ENCODE measurements around the gene C17orf50. TPM values are rescaled to one million over a fixed set of nuclear protein-coding genes. Genes with fewer than 3 reads are reported as not detected.

C17orf50 gene
- total RNA-seq, 1 donor from 2014 or later, result not detected

DNA sequence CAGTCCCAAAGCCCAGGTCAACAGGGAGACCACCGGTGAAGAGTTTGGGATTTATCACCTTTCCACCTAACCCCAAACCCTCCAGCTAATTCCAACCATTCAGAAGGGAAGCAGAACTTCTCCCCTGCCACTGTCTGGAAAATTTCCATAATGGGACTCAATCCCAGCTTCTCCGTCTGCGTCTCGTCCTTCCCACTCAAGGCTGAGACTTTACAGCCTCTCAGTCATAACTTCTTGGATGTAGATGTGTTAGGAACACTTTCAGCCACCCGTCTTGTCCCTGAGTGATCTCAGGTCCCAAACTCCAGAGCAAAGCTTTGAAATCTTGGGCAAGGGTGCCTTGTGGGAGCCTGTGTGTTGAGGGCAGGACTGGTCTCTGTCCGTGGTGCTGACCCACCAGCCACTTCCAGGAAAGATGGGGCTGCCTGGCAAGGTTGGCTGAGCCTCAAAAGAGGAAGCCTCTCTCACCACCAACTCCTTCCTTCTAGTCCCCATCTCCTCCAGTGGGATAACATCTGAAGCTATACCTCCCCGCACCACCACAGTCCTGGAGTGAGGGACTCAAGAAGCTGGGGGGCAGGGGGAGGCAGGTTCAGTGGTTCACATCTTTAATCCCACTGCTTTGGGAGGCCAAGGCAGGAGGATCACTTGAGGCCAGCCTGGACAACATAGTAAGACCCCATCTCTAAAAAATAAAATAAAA lies 16.9 kb upstream of the C17orf50 start:
- H3K9me3 ChIP-seq (replicated peaks), result no peaks in the 10 kb centered on the region
- peaks cover 25% of the 10 kb centered on the region for H3K4me1 ChIP-seq
- DNase-seq, result no peak
- H3K27ac ChIP-seq (replicated peaks), result no peak overlapping the region
- H3K27me3 ChIP-seq (ENCODE audit: low read depth), result peaks cover 85% of the 10 kb centered on the region
- H3K4me3 ChIP-seq, result no peak overlapping the region
- no peaks in the 10 kb centered on the region for H3K36me3 ChIP-seq
- intact Hi-C loops (cut with micrococcal nuclease), result no loop called here
- TF ChIP-seq, protein P1, sequence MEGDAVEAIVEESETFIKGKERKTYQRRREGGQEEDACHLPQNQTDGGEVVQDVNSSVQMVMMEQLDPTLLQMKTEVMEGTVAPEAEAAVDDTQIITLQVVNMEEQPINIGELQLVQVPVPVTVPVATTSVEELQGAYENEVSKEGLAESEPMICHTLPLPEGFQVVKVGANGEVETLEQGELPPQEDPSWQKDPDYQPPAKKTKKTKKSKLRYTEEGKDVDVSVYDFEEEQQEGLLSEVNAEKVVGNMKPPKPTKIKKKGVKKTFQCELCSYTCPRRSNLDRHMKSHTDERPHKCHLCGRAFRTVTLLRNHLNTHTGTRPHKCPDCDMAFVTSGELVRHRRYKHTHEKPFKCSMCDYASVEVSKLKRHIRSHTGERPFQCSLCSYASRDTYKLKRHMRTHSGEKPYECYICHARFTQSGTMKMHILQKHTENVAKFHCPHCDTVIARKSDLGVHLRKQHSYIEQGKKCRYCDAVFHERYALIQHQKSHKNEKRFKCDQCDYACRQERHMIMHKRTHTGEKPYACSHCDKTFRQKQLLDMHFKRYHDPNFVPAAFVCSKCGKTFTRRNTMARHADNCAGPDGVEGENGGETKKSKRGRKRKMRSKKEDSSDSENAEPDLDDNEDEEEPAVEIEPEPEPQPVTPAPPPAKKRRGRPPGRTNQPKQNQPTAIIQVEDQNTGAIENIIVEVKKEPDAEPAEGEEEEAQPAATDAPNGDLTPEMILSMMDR (IDR thresholded peaks at IDR 0.05; ENCODE audit: borderline replicate concordance), result no peak

DNA sequence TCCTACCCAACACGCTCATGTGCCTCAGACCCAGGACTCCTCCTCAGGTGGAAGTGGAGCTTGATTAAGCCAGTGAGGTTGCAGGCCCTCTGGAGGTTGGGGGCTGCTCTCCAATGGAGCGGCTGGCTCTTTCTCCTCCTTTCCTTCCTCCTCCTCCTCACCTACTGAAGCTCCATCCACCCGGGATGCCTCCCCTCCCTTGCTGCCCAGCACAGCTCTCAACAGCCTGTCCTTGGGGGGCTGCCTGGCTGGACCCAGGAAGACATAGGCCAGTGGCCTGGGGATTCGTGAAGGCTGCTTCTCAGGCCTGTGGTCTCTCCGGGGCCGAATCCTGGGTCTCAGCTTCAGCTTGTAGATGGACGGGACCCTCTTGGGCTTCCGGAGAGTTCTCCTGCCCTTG lies 15.9 kb upstream of the C17orf50 start:
- Histone ChIP-seq H3K27me3 (ENCODE audit: low read depth) (peaks cover 95% of the 10 kb centered on the region), H3K9me3 (replicated peaks) (no peaks in the 10 kb centered on the region), H3K4me3 (no peak overlapping the region), H3K4me1 (peaks cover 27% of the 10 kb centered on the region), H3K36me3 (no peaks in the 10 kb centered on the region), H3K27ac (replicated peaks) (no peak overlapping the region)
- TF ChIP-seq, protein P1 (IDR thresholded peaks at IDR 0.05; ENCODE audit: borderline replicate concordance), result no peak
- intact Hi-C loops (cut with micrococcal nuclease), result loop anchor here (5.0 kb wide), 1 partner anchor 133 kb away; no protein-coding TSS in a partner anchor
- DNase-seq, result no peak

DNA sequence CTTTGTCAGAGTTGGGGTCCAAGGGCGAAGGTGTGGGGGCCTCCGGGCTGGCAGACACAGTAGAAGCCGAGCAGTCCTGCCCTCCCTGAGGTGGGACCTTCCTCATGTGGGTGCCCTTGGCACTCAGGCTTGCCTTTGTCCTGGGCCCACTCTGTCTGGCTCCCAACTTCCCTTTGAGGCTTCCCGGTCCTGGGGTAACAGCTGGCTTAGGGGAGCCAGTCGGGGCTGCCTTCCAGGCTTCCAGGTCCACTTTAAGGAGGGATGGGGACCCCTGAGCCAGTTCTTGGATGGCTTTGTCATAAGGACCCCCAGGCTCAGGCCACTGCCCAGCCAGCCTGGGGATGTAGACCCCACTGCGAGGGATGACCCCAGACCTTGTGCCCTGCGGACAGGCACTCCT lies 15.4 kb upstream of the C17orf50 start:
- Histone ChIP-seq H3K27me3 (ENCODE audit: low read depth) (peaks cover 99% of the 10 kb centered on the region), H3K27ac (replicated peaks) (no peak overlapping the region)
- no peak for DNase-seq

DNA sequence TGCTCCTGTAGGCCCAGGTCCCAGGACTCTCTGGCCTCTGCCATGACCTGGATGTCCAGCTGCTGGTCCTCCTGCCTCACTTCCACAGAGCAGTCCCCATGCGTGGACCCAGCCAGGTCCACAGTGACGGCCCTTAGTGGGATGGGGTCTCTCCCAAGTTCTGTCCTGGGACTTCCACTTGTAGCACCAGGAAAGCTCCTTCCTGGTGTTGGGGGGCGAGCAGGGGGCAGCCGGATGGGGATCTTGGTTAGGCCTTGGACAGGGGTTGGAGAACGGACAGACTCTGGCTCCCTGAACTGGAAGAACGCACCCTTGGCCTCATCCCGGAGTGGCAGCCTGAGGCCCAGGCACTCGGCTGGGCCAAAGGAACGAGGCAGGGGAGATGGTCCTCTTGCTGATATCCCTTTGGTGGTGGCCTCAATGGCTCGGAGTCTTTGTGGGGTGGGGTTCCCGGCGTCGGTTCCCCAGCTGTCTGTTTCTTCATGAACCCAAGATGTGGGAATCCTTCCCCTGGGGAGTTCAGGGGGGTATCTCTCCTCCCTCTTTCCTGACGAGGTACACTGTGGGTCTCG lies 14.9 kb upstream of the C17orf50 start:
- no peak for DNase-seq
- Histone ChIP-seq H3K4me1 (peaks cover 32% of the 10 kb centered on the region), H3K36me3 (no peaks in the 10 kb centered on the region), H3K9me3 (replicated peaks) (no peaks in the 10 kb centered on the region), H3K27me3 (ENCODE audit: low read depth) (peaks cover 100% of the 10 kb centered on the region), H3K27ac (replicated peaks) (no peak overlapping the region), H3K4me3 (no peak overlapping the region)
- TF ChIP-seq, protein P1 (IDR thresholded peaks at IDR 0.05; ENCODE audit: borderline replicate concordance), result no peak
- intact Hi-C loops (cut with micrococcal nuclease), result loop anchor here (5.0 kb wide), 1 partner anchor 134 kb away; no protein-coding TSS in a partner anchor

More for the DNA sequence above, 15.4 kb upstream of the C17orf50 start:
- TF ChIP-seq, protein P1 (IDR thresholded peaks at IDR 0.05; ENCODE audit: borderline replicate concordance), result no peak
- Histone ChIP-seq H3K36me3 (no peaks in the 10 kb centered on the region), H3K4me3 (no peak overlapping the region), H3K9me3 (replicated peaks) (no peaks in the 10 kb centered on the region), H3K4me1 (peaks cover 31% of the 10 kb centered on the region)
- intact Hi-C loops (cut with micrococcal nuclease), result loop anchor here (5.0 kb wide), 1 partner anchor 133 kb away; no protein-coding TSS in a partner anchor

DNA sequence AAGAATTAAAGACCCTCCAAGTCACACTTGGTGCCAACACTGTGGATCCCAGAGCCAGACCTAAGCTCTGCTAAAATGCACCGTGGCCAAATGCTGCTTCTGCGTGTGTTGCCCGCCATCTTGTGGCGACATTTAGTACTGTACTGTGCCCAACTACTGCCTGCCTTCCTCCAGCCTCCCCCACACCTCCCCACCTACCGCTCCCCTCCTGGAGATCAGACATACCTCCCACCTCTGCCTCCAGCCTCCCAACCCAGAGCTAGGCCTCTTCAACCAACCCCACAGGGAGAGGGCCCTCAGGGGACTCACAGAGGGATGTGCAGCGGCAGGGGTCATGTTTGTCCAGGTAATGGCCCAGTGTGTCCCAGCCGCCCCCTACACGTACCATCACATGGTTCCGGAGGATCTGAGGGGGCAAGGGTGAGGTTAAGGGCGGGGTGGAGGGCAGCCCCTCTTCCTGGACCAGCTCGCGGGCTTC lies 13.1 kb upstream of the C17orf50 start:
- intact Hi-C loops (cut with micrococcal nuclease), result loop anchor here (5.0 kb wide), 1 partner anchor 135 kb away; no protein-coding TSS in a partner anchor
- no peaks in the 10 kb centered on the region for H3K36me3 ChIP-seq
- H3K4me3 ChIP-seq, result no peak overlapping the region
- TF ChIP-seq, protein P1 (IDR thresholded peaks at IDR 0.05; ENCODE audit: borderline replicate concordance), result peak; percentile 90
- DNase-seq, result peak; percentile 67
- H3K4me1 ChIP-seq, result peaks cover 24% of the 10 kb centered on the region
- no peak overlapping the region for H3K27ac ChIP-seq (replicated peaks)
- H3K9me3 ChIP-seq (replicated peaks), result no peaks in the 10 kb centered on the region
- H3K27me3 ChIP-seq (ENCODE audit: low read depth), result peaks cover 97% of the 10 kb centered on the region
